ENCODE data around the gene LNPEP.

The LNPEP gene

DNA sequence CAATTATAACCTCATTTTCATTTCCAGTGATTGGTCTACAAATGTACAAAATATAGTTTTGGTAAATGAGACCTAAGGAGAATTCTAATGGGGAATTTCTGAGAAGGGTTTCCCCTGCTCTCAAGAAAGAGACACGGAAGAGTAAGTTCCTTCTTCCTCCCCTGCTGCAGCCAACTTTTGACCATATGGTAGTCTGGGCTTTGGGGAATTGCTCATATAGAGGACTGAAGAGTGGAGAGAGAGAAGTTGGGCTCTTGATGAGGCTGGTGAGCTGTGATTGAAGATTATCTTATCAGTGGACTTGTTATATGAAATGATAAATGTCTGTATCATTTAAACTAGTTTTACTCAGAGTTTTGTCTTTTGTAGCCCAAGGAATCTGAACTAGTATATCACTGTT lies 4.3 kb upstream of the LNPEP start:
- Histone ChIP-seq H3K9me3 (replicated peaks in 1 of 2; ENCODE audit: control insufficient read depth in 2 of 2, insufficient read depth in 1 of 2, low read depth in 1 of 2, low read length in 2 of 2) (no peaks in the 10 kb centered on the region), H3K36me3 (replicated peaks in 1 of 2; ENCODE audit: control insufficient read depth in 2 of 2, insufficient read depth in 2 of 2, low read length in 2 of 2) (no peaks in the 10 kb centered on the region), H2AK5ac (ENCODE audit: low read depth, low read length) (no peak overlapping the region), H3K9ac (ENCODE audit: low read depth, low read length, poor library complexity) (no peak overlapping the region), H3K4me1 (ENCODE audit: control insufficient read depth in 2 of 2, insufficient read depth in 1 of 2, low read depth in 1 of 2, low read length in 2 of 2) (peaks cover 3 to 6% of the 10 kb centered on the region in 2 donors), H2BK120ac (ENCODE audit: low read depth, low read length) (no peak overlapping the region), H3K4me3 (ENCODE audit: low read length in 2 of 2) (no peak overlapping the region), H3K18ac (ENCODE audit: low read length) (no peak overlapping the region), H3K27me3 (ENCODE audit: control insufficient read depth in 3 of 3, insufficient read depth in 3 of 3, low read depth in 1 of 3, low read length in 3 of 3) (peaks cover 0 to 1% (median 0%) of the 10 kb centered on the region in 3 experiments), H2AFZ (ENCODE audit: low read length) (no peak overlapping the region), H3K4me2 (ENCODE audit: insufficient read depth, low read length, poor library complexity, severe bottlenecking) (no peak overlapping the region), H3K23ac (ENCODE audit: low read depth, low read length, poor library complexity) (no peak overlapping the region), H3K27ac (replicated peaks; ENCODE audit: low read length) (no peak overlapping the region), H2BK5ac (ENCODE audit: low read length) (no peak overlapping the region), H2BK15ac (ENCODE audit: low read length) (no peak overlapping the region), H4K8ac (ENCODE audit: low read depth, low read length) (no peak overlapping the region), H3K4ac (ENCODE audit: low read length) (no peak overlapping the region), H2BK12ac (ENCODE audit: low read length) (no peak overlapping the region), H4K91ac (ENCODE audit: low read depth, low read length, poor library complexity) (no peak overlapping the region), H3K14ac (ENCODE audit: low read length) (no peak overlapping the region), H3K79me1 (ENCODE audit: low read depth, low read length) (peaks cover 2% of the 10 kb centered on the region)
- DNase-seq (ENCODE audit: low spot score) = no peak
- no CpG with 5 or more reads among the region's 1 CpG for WGBS, 2 donors (ENCODE audit: extremely low coverage in 2 of 2, insufficient read length in 2 of 2, insufficient replicate concordance in 1 of 2)

DNA sequence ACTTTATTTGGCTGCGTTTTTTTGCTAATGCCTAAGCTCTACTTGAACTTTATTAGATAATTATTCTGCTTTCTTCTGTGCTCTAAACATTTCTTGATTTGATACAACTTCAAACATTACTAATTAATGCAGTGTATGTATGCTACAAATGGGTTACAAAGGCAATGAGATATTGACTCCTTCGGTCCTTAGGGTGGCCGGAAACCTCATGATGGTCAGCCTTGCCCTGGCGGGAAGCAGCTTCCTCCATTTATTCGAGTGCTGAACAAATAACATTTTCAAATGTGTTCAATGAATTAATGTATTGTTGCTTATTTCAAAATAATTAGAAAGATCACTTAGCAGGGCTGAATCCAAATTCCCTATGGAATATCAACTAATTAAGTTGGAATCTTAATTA lies 3.9 kb upstream of the LNPEP start:
- H3K14ac ChIP-seq (ENCODE audit: low read length) = no peak overlapping the region
- H3K27me3 ChIP-seq (ENCODE audit: control insufficient read depth in 3 of 3, insufficient read depth in 3 of 3, low read depth in 1 of 3, low read length in 3 of 3) = peaks cover 0 to 5% (median 0%) of the 10 kb centered on the region in 3 experiments
- H2BK15ac ChIP-seq (ENCODE audit: low read length) = no peak overlapping the region
- no peak overlapping the region for H4K8ac ChIP-seq (ENCODE audit: low read depth, low read length)
- H3K79me1 ChIP-seq (ENCODE audit: low read depth, low read length) = peaks cover 4% of the 10 kb centered on the region
- no peaks in the 10 kb centered on the region for H3K9me3 ChIP-seq (replicated peaks in 1 of 2; ENCODE audit: control insufficient read depth in 2 of 2, insufficient read depth in 1 of 2, low read depth in 1 of 2, low read length in 2 of 2)
- no peak overlapping the region for H2AFZ ChIP-seq (ENCODE audit: low read length)
- no peak overlapping the region for H2AK5ac ChIP-seq (ENCODE audit: low read depth, low read length)
- peaks cover 6 to 7% of the 10 kb centered on the region in 2 donors for H3K4me1 ChIP-seq (ENCODE audit: control insufficient read depth in 2 of 2, insufficient read depth in 1 of 2, low read depth in 1 of 2, low read length in 2 of 2)
- no peak overlapping the region for H3K4ac ChIP-seq (ENCODE audit: low read length)
- no peak overlapping the region for H3K18ac ChIP-seq (ENCODE audit: low read length)
- H3K36me3 ChIP-seq (replicated peaks in 1 of 2; ENCODE audit: control insufficient read depth in 2 of 2, insufficient read depth in 2 of 2, low read length in 2 of 2) = no peaks in the 10 kb centered on the region
- no peak overlapping the region for H2BK5ac ChIP-seq (ENCODE audit: low read length)
- H3K23ac ChIP-seq (ENCODE audit: low read depth, low read length, poor library complexity) = no peak overlapping the region
- H3K9ac ChIP-seq (ENCODE audit: low read depth, low read length, poor library complexity) = no peak overlapping the region
- H3K4me2 ChIP-seq (ENCODE audit: insufficient read depth, low read length, poor library complexity, severe bottlenecking) = no peak overlapping the region
- H3K27ac ChIP-seq (replicated peaks; ENCODE audit: low read length) = no peak overlapping the region
- no peak overlapping the region for H2BK12ac ChIP-seq (ENCODE audit: low read length)
- WGBS, 2 donors (ENCODE audit: extremely low coverage in 2 of 2, insufficient read length in 2 of 2, insufficient replicate concordance in 1 of 2) = no CpG with 5 or more reads among the region's 5 CpGs
- no peak overlapping the region for H3K4me3 ChIP-seq (ENCODE audit: low read length in 2 of 2)
- H2BK120ac ChIP-seq (ENCODE audit: low read depth, low read length) = no peak overlapping the region
- no peak overlapping the region for H4K91ac ChIP-seq (ENCODE audit: low read depth, low read length, poor library complexity)
- no peak for DNase-seq (ENCODE audit: low spot score)

DNA sequence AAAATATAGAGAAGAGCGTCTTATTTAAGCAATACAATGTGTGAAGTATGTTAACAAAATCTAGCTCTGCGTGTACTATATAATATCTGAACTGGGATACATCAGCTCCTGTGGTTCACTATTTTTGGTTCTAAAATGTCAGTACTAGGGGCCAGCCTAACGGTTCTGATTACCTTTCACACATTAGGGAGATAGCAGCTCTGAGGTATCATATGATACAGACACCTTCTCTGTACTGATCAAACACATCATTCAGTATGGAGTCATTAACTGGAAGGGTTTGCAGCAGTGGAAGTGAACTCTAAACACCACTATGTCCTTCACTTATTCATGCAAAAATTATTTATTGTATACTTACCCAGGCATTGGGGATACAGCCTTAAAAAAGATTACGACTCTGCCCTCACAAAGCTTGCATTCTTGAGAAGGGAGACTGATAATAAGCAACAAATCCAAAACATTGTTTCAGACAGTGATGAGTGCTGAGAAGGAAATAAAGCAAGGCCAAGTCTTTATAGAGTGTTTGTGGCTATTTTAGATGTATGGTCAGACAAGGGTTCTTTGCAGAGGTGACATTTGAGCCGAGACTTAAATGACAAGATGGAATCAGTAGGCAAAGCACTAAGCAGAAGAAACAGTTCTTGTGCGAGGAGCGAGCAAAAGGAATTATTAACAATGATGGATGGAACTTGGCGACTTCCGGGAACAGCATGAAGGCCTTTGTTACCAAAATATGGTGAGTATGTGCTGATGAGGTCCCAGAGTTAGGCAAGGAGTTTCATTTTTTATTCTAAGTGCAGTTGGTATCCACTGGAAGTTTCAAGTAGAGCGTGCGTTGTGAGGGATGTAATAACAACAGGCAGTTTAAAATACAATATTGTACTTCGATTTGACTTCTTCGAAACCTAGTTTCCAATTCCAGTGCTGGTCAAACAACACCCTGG lies 1.8 kb upstream of the LNPEP start:
- H2AK5ac ChIP-seq (ENCODE audit: low read depth, low read length) = no peak overlapping the region

More for the DNA sequence above, 1.8 kb upstream of the LNPEP start:
- H3K4me3 ChIP-seq (ENCODE audit: low read length in 2 of 2) = peak overlapping the region; percentile 81 to 86
- no peak for DNase-seq (ENCODE audit: low spot score)
- H3K9me3 ChIP-seq (replicated peaks in 1 of 2; ENCODE audit: control insufficient read depth in 2 of 2, insufficient read depth in 1 of 2, low read depth in 1 of 2, low read length in 2 of 2) = peaks cover 0 to 6% of the 10 kb centered on the region in 2 donors
- peak overlapping the region; percentile 83 for H3K9ac ChIP-seq (ENCODE audit: low read depth, low read length, poor library complexity)
- H3K4ac ChIP-seq (ENCODE audit: low read length) = no peak overlapping the region
- H2BK15ac ChIP-seq (ENCODE audit: low read length) = peak overlapping the region; percentile 38
- WGBS, 2 donors (ENCODE audit: extremely low coverage in 2 of 2, insufficient read length in 2 of 2, insufficient replicate concordance in 1 of 2) = no CpG with 5 or more reads among the region's 13 CpGs
- peaks cover 6 to 7% of the 10 kb centered on the region in 2 donors for H3K4me1 ChIP-seq (ENCODE audit: control insufficient read depth in 2 of 2, insufficient read depth in 1 of 2, low read depth in 1 of 2, low read length in 2 of 2)
- no peaks in the 10 kb centered on the region for H3K36me3 ChIP-seq (replicated peaks in 1 of 2; ENCODE audit: control insufficient read depth in 2 of 2, insufficient read depth in 2 of 2, low read length in 2 of 2)
- H4K8ac ChIP-seq (ENCODE audit: low read depth, low read length) = no peak overlapping the region
- no peak overlapping the region for H2BK12ac ChIP-seq (ENCODE audit: low read length)
- H3K23ac ChIP-seq (ENCODE audit: low read depth, low read length, poor library complexity) = peak overlapping the region; percentile 98
- peak overlapping the region; percentile 91 for H3K4me2 ChIP-seq (ENCODE audit: insufficient read depth, low read length, poor library complexity, severe bottlenecking)
- H2AFZ ChIP-seq (ENCODE audit: low read length) = peak overlapping the region; percentile 97
- peaks cover 0 to 7% (median 0%) of the 10 kb centered on the region in 3 experiments for H3K27me3 ChIP-seq (ENCODE audit: control insufficient read depth in 3 of 3, insufficient read depth in 3 of 3, low read depth in 1 of 3, low read length in 3 of 3)
- H2BK5ac ChIP-seq (ENCODE audit: low read length) = no peak overlapping the region
- no peak overlapping the region for H4K91ac ChIP-seq (ENCODE audit: low read depth, low read length, poor library complexity)
- no peak overlapping the region for H2BK120ac ChIP-seq (ENCODE audit: low read depth, low read length)
- no peak overlapping the region for H3K18ac ChIP-seq (ENCODE audit: low read length)
- no peak overlapping the region for H3K14ac ChIP-seq (ENCODE audit: low read length)
- H3K79me1 ChIP-seq (ENCODE audit: low read depth, low read length) = peaks cover 4% of the 10 kb centered on the region
- H3K27ac ChIP-seq (replicated peaks; ENCODE audit: low read length) = peak overlapping the region; percentile 87

Measured in neuronal stem cell (in vitro differentiated cells).